Mammary epithelial cell (primary cell): Measurements from ENCODE around the gene UGT1A1.

ENCODE experiments used
- CTCF ChIP-seq, 2 donors: IDR thresholded peaks in 1 of 2; conservative IDR thresholded peaks in 1 of 2; 2 replicates each; pipeline ENCODE4 v1.5.1; 2011 to 2012; ENCODE audit warnings: inconsistent platforms in 2 of 2, low read length in 2 of 2, mild to moderate bottlenecking in 2 of 2, control low read depth in 1 of 2, low read depth in 1 of 2; ENCODE audit not compliant: insufficient read depth in 1 of 2; ENCODE audit errors: extremely low read depth in 1 of 2
- EZH2 ChIP-seq: IDR thresholded peaks from 2 replicates; pipeline ENCODE4 v1.6.1; 2012; ENCODE audit warnings: low read length, inconsistent platforms, borderline replicate concordance

- no peak for TF ChIP-seq CTCF (conservative IDR thresholded peaks at IDR 0.05 in 1 of 2, IDR thresholded peaks at IDR 0.05 in 1 of 2; ENCODE audit: extremely low read depth in 1 of 2, insufficient read depth in 1 of 2, low read depth in 1 of 2, low read length in 2 of 2)
- no peak for TF ChIP-seq EZH2
Observed at GRCh38 chr2:233713262-233713615, 46.8 kb upstream of the UGT1A1 start.
